Femur (tissue), 1 donor: Measurements from ENCODE around the gene FITM2.

Source experiments
- DNase-seq: peaks from one replicate; pipeline ENCODE4 v3.0.0-alpha.2; 2017

The FITM2 gene

GRCh38 chr20:44279228-44279627 is 31.8 kb downstream of the FITM2 start:
- DNase-seq: no peak

- DNase-seq: no peak
Measured at GRCh38 chr20:44274303-44275017, 36.5 kb downstream of the FITM2 start.

- DNase-seq: no peak
Measured at GRCh38 chr20:44273231-44274215, 37.5 kb downstream of the FITM2 start.

- DNase-seq: no peak
Measured at GRCh38 chr20:44271915-44272663, 38.9 kb downstream of the FITM2 start.

GRCh38 chr20:44268802-44269201 is 42.2 kb downstream of the FITM2 start:
- no peak for DNase-seq

- no peak for DNase-seq
Measured at GRCh38 chr20:44264287-44264686, 46.7 kb downstream of the FITM2 start.

GRCh38 chr20:44258226-44258890 is 52.6 kb downstream of the FITM2 start:
- no peak for DNase-seq

- no peak for DNase-seq
Measured at GRCh38 chr20:44256961-44257360, 54.0 kb downstream of the FITM2 start.

GRCh38 chr20:44255942-44256341 is 55.1 kb downstream of the FITM2 start:
- DNase-seq: no peak

- no peak for DNase-seq
Measured at GRCh38 chr20:44254073-44254472, 56.9 kb downstream of the FITM2 start.

GRCh38 chr20:44253528-44253927 is 57.5 kb downstream of the FITM2 start:
- no peak for DNase-seq
